T-helper 1 cell treated with Interleukin-12 subunit alpha and Interleukin-12 subunit beta and Interleukin-4 antibody, amounts not matched to agents 30 ng/mL and 1 ng/mL, for 36 hours (primary cell): ENCODE results near the gene KIAA0232. TPM values are rescaled to one million over a fixed set of nuclear protein-coding genes. Genes with fewer than 3 reads are reported as not detected.

Experiments
- intact Hi-C: fragments of 100-400 bp; cut with micrococcal nuclease; formaldehyde crosslinking; loops from one replicate; pipeline ENCODE4 v1.15.1; 2024
- total RNA-seq: library from RNA; stranded (reverse); gene quantifications from 2 replicates; pipeline ENCODE4 v1.2.3, GENCODE V29; 2022

The KIAA0232 gene
- 20.1 and 20.4 TPM in 2 replicates for total RNA-seq

GRCh38 chr4:6782147-6782845, at the start of gene KIAA0232:
Gene KIAA0232 (plus strand): TSS chr4:6782727. CDS start chr4:6824454, 41,727 bp downstream.
- intact Hi-C loops = loop anchor here (2.0 to 5.0 kb wide), 5 partner anchors 75 to 1377 kb away; partner anchors contain the start of genes ABLIM2, MAN2B2 and TADA2B

DNA sequence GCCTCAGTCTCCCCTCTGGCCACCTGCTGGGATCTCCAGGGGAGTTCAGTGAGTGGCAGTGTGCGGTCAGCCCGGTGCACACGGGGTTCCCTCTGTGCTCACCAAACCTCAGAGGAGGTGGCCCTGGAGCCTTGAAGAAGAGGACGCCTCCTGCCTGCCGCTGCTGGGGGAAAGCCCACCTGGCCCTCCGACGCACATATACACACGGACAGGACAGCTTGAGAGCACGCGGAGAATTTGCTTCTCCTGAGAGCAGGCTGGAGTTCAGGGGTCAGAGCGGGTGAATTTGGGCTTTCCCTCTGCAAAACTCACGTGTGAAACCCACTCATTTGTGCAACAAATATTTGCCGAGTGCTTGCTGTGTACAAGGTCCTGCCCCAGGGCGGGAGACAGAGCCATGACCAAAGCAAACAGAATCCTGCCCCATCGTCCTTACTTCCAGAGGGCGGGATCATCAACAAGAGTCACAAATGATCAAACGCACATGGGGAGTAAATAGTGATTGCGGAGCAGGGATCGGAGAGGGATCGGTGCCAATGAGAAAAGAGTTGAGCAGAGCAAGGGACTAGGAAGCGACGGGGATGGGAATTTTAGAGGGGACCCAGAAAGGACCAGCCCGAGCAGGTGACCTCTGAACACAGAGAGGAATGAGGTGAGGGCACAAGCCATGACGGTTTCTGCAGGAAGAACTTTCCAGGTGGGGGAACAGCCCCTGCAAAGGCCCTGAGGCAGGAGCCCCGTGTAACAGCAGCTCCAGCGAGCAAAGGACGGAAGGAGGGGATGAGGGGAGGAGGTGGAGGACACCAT, 49.0 kb upstream of the KIAA0232 start:
- intact Hi-C loops = no loop called here

DNA sequence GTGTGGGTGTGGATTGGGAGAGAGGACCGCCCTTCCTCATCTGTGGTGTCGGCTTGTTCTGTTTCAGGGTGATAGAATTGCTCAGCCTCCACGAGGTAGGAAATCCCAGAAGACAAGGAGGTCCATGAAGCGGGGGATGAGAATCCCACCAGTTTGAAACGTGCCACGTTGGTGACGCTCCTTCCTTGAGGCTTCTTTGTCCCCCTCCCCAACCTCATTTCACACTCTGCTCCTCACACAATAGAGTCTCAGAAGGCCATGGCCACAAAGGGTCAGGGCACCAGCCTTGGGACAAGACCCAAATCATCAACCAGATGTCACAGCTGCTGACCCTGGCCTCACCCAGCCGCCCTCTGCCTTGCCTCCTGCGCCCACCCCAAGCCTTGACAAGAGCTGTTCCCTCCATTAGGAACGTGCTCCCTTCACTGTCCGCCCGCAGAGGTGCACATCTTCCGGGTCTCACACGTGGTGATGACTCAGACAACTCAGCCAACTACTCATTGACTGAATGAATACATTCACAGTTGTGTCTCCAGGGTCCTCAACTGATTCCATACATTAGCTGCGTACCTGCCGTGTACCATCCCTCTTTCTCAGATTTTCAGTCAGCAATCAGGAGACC, 48.3 kb upstream of the KIAA0232 start:
- intact Hi-C loops = no loop called here

DNA sequence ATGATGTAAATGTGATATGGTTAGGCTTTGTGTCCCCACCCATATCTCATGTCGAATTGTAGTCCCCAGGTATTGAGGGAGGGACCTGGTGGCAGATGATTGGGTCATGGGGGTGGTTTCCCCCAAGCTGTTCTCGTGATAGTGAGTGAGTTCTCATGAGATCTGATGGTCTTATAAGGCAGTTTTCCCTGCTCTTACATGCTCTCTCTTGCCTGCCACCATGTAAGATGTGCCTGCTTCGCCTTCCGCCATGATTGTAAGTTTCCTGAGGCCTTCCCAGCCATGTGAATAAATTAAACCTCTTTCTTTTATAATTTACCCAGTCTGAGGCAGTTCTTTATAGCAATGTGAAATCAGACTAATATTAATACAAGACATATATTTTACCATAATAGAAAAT, 42.6 kb upstream of the KIAA0232 start:
- intact Hi-C loops = no loop called here

- intact Hi-C loops = no loop called here
Measured at GRCh38 chr4:6740347-6740746, 42.2 kb upstream of the KIAA0232 start.

DNA sequence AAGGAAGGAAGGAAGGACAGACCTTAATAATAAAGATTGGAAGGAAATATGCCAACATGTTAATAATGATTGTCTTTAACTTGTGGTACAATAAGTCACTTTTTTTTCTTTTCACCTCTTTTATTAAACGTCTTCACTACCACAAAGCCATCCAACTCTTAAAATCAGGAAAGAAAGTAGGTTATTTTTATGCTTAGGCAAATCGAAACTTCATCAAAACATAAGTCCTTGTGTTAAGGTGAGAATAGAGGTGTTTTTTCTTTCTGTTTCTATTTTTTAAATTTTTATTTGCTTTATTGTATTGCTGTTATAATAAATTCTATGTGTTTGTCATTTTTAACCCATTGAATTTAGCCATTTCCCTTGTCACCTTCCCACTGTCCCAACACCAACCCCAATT, 40.0 kb upstream of the KIAA0232 start:
- intact Hi-C loops = no loop called here

DNA sequence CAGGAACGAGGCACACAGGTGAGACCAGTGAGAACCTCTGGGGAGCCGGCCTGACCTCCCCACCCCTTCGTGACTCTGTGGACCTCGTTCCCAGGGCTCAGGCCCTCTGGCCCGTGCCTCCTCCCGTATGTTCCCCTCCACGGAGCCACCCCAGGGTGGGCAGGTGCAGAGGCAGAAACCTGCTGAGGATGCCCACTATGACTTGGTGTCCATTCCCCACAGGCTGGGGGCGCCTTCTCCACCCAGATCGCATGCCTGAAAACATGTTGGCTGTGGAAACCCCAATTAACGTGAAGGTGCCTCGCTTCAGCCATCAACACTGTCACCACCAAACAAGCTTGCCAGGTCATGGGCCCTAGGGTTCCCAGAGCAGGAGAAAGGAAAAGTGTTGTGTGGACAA, 39.5 kb upstream of the KIAA0232 start:
- intact Hi-C loops = no loop called here

- intact Hi-C loops = no loop called here
Measured at GRCh38 chr4:6746721-6747293, 35.7 kb upstream of the KIAA0232 start.

GRCh38 chr4:6747294-6748051, 35.1 kb upstream of the KIAA0232 start:
- intact Hi-C loops = no loop called here

DNA sequence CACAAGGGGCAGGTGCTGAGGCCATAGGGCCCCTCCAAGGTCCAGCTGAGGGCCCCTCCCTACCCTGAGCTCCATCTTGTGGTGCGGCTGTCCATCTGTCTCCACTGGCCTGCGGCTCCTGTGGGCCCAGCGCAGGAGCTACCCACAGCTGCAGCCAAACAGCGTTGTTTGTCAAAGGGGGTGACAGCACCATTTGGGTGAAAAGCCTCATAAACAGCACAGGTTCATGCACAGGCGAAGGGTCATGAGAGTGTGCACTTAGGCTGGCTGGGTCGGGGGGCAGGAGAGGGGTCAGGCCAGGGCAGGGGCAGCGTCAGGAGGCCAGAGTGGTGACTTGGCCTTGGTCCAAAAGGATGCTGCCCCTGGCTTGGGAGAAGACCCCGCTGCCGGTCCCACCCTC, 34.2 kb upstream of the KIAA0232 start:
- intact Hi-C loops = no loop called here

DNA sequence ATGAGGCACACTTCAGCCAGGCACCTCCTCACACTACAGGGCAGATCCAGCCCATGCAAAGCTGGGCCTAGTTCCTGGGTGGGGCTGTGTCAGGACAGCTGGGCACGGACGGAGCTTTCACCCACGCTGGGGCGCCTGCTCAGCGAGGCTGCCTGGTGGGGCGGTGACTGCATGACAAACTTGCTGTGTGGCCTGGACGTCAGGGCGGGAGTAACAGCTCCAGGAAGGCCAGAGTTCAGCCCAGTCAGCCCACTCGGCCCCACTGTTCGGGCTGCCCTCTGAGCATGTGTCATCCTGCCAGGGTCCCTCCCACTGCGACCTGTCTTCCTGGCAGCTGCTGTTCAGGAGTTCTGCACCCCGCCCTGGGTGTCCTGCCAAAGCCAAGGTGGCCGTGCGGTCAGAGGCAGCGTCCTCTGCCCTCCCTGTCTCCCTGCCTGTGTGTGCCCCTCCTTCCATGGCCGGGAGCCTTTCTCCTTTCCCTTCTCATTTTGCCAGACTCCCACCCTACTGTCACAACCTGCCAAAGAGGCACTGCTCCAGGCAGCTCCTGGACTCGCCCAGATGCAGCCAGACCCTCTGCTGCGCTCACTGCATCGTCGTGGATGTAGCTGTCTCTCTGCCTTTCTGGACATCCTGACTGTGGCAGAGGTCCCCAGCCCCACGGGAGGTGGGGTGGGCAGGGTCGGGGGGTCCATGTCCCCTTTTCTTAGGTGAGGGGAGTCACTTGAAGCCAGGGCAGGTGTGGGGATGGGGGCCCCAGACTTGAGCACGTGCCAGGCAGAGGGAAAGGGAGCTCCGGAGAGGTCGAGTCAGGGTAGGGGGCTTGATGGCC, 33.0 kb upstream of the KIAA0232 start:
- intact Hi-C loops = loop anchor here (2.0 kb wide), 1 partner anchor 33 kb away; the partner anchor contains the start of gene BLOC1S4

DNA sequence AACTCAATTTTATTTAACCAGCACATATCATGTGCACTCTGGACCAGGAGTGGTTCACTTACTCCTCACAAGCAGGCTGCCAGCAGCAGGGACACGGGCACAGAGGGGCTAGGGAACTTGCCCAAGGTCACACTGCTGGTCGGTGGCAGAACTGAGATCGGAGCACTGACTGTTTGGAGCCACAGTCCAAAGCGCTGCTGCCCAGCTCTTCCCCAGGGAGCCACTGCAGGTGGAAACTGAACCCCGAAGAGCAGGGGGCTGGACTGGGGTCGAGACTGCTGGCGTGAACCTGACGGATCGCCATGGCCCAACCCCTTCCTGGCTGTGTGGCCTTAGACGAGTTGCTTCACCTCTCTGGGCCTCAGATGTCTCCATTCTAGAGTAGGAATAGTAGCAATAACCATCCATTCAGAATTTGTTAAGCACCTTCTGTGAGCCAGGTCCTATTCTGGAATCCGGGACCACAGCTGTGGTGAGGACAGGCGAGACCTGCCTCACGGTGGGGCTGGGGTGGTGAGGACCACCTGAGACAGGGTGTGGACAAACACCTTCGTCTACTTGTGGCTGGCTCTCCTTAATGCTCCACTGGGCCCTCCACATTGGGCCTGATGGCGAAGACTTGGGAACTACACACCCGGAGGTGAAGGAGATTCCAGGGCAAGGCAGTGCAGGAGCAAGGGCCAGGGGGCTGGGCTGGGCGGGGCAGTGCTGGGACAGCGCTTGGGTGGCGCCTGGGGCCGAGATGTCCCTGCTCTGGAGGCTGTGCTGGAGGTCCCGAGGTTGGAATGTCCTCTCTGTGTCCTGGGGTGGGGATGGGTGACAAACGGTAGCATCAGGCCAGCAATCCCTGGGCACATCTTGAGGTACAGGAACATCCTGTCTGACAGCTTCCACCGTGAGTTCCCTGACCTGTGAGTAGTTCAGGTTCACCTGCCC, 32.0 kb upstream of the KIAA0232 start:
- intact Hi-C loops = loop anchor here (2.0 kb wide), 1 partner anchor 34 kb away; the partner anchor contains the start of gene BLOC1S4

DNA sequence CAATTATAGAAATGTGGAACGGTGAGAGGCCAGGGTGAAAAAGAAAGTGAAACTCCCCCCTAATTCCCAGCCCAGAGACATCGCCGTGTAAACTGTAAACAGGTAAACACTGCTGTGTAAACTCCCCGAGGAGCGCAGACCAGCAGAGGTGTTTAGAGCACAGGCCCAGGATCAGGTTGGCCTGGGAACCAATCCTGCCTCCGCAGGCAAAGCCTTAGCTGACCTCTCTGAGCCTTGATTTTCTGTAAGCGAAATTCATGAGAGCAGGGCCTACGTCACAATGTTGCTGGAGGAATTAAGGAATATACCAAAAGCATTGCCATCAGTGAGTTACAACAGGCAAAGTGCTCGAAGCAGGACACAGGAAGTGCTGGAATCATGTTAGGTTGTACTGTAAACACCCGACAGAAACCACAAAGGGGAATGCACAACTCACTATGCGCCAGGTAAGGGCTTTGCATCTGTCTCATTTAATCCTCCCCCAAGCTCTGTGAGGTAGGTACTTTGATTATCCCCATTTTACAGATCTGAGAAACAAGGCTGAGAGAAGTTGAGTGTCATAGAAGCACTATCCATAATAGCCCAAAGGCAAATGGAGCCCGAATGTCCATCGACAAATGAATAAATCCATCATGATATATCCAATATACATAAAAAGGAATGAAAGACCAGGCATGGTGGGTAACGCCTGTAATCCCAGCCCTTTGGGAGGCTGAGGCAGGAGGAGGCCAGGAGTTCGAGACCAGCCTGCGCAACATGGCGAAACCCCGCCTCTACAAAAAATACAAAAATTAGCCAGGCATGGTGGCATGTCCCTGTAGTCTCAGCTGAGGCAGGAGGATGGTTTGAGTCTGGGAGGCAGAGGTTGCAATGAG, 30.7 kb upstream of the KIAA0232 start:
- intact Hi-C loops = loop anchor here (2.0 kb wide), 1 partner anchor 35 kb away; the partner anchor contains the start of gene BLOC1S4

DNA sequence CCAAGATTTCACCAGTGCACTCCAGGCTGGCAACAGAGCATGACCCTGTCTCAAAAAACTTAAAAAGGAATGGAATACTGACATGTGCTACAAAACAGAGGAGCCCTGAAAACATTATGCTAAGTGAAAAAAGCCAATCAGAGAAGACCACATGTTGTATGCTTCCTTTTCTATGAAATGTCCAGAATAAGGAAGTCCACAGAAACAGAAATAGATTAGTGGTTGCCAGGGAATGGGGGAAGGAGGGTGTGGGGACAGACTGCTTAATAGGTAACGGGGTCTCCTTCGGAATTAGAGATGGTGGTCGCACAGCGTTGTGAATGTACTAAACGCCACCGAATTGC, 30.1 kb upstream of the KIAA0232 start:
- intact Hi-C loops = no loop called here

- intact Hi-C loops = no loop called here
Measured at GRCh38 chr4:6753103-6753560, 29.4 kb upstream of the KIAA0232 start.

GRCh38 chr4:6753891-6754290, 28.6 kb upstream of the KIAA0232 start:
- intact Hi-C loops = no loop called here

GRCh38 chr4:6754481-6755087, 27.9 kb upstream of the KIAA0232 start:
- intact Hi-C loops = no loop called here
